ENCODE measurements around the gene TNKS1BP1. TPM values are rescaled to one million over a fixed set of nuclear protein-coding genes. Genes with fewer than 3 reads are reported as not detected.
A peak's percentile ranks its signal among the peaks of the same experiment; 100 is the strongest.

Gene TNKS1BP1
- total and polyA plus RNA-seq, 2 experiments from 2014 or later: 64.2 to 72.2 TPM

GRCh38 chr11:57335023-57335342 is 10.2 kb upstream of the TNKS1BP1 start:
- no peak for ATAC-seq
- peaks cover 31% of the 10 kb centered on the region for H3K4me1 ChIP-seq (ENCODE audit: insufficient read depth)
- H3K4me3 Mint-ChIP-seq: peak overlapping the region; percentile 97

More at GRCh38 chr11:57335023-57335342, 10.2 kb upstream of the TNKS1BP1 start:
- peaks cover 39% of the 10 kb centered on the region for H3K79me2 ChIP-seq (replicated peaks; ENCODE audit: insufficient read depth)
- peaks cover 35% of the 10 kb centered on the region for H3K36me3 ChIP-seq (ENCODE audit: insufficient read depth)
- peaks cover 16% of the 10 kb centered on the region; the same call in 1 of the 2 replicates for H4K20me1 ChIP-seq (replicated peaks; ENCODE audit: insufficient read depth)
- Mint-ChIP-seq H3K9me3 (no peaks in the 10 kb centered on the region), H3K27ac (peak overlapping the region; percentile 95), H3K36me3 (ENCODE audit: low read depth) (peaks cover 51% of the 10 kb centered on the region), H3K4me1 (peaks cover 42% of the 10 kb centered on the region), H3K27me3 (ENCODE audit: insufficient read depth, low read depth, poor library complexity) (peaks cover 11% of the 10 kb centered on the region)
- no peaks in the 10 kb centered on the region for H3K9me2 ChIP-seq (ENCODE audit: insufficient read depth)
- peak overlapping the region; percentile 99 for H3K4me2 ChIP-seq
- peaks cover 4% of the 10 kb centered on the region; the same call in 1 of the 2 replicates for H3K27me3 ChIP-seq (ENCODE audit: insufficient read depth)
- no peaks in the 10 kb centered on the region for H3F3A ChIP-seq (replicated peaks; ENCODE audit: low read depth)
- H3K27ac ChIP-seq (ENCODE audit: low read depth): no peak overlapping the region
- no peak for TF ChIP-seq CREB1 (CRISPR knock-in tag; IDR thresholded peaks at IDR 0.05; ENCODE audit: low read depth)
- TF ChIP-seq, protein P1, sequence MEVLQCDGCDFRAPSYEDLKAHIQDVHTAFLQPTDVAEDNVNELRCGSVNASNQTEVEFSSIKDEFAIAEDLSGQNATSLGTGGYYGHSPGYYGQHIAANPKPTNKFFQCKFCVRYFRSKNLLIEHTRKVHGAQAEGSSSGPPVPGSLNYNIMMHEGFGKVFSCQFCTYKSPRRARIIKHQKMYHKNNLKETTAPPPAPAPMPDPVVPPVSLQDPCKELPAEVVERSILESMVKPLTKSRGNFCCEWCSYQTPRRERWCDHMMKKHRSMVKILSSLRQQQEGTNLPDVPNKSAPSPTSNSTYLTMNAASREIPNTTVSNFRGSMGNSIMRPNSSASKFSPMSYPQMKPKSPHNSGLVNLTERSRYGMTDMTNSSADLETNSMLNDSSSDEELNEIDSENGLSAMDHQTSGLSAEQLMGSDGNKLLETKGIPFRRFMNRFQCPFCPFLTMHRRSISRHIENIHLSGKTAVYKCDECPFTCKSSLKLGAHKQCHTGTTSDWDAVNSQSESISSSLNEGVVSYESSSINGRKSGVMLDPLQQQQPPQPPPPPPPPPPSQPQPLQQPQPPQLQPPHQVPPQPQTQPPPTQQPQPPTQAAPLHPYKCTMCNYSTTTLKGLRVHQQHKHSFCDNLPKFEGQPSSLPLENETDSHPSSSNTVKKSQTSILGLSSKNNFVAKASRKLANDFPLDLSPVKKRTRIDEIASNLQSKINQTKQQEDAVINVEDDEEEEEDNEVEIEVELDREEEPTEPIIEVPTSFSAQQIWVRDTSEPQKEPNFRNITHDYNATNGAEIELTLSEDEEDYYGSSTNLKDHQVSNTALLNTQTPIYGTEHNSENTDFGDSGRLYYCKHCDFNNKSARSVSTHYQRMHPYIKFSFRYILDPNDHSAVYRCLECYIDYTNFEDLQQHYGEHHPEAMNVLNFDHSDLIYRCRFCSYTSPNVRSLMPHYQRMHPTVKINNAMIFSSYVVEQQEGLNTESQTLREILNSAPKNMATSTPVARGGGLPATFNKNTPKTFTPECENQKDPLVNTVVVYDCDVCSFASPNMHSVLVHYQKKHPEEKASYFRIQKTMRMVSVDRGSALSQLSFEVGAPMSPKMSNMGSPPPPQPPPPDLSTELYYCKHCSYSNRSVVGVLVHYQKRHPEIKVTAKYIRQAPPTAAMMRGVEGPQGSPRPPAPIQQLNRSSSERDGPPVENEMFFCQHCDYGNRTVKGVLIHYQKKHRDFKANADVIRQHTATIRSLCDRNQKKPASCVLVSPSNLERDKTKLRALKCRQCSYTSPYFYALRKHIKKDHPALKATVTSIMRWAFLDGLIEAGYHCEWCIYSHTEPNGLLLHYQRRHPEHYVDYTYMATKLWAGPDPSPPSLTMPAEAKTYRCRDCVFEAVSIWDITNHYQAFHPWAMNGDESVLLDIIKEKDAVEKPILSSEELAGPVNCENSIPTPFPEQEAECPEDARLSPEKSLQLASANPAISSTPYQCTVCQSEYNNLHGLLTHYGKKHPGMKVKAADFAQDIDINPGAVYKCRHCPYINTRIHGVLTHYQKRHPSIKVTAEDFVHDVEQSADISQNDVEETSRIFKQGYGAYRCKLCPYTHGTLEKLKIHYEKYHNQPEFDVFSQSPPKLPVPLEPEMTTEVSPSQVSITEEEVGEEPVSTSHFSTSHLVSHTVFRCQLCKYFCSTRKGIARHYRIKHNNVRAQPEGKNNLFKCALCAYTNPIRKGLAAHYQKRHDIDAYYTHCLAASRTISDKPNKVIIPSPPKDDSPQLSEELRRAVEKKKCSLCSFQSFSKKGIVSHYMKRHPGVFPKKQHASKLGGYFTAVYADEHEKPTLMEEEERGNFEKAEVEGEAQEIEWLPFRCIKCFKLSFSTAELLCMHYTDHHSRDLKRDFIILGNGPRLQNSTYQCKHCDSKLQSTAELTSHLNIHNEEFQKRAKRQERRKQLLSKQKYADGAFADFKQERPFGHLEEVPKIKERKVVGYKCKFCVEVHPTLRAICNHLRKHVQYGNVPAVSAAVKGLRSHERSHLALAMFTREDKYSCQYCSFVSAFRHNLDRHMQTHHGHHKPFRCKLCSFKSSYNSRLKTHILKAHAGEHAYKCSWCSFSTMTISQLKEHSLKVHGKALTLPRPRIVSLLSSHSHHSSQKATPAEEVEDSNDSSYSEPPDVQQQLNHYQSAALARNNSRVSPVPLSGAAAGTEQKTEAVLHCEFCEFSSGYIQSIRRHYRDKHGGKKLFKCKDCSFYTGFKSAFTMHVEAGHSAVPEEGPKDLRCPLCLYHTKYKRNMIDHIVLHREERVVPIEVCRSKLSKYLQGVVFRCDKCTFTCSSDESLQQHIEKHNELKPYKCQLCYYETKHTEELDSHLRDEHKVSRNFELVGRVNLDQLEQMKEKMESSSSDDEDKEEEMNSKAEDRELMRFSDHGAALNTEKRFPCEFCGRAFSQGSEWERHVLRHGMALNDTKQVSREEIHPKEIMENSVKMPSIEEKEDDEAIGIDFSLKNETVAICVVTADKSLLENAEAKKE (CRISPR knock-in tag; IDR thresholded peaks at IDR 0.05): no peak
- no peak for TF ChIP-seq CTCF (conservative IDR thresholded peaks at IDR 0.05; ENCODE audit: low read depth in 2 of 2)
- TF ChIP-seq EZH2 (IDR thresholded peaks at IDR 0.05; ENCODE audit: low read depth, unreplicated experiment): no peak
- H2AFZ ChIP-seq: no peak overlapping the region
- no peak for DNase-seq (ENCODE audit: low spot score)
- H3K4me3 ChIP-seq: peak overlapping the region; percentile 96

All from GM23338 (cell line).